GM21528 (cell line): ENCODE measurements around the gene HSD17B12.

ENCODE experiments used
- ATAC-seq: cut with Tn5 transposase; IDR thresholded peaks from one replicate; pipeline ENCODE4 v1.9.1; 2021; ENCODE audit warnings: mild to moderate bottlenecking, moderate library complexity; ENCODE audit not compliant: unreplicated experiment, low FRiP score

HSD17B12 gene

DNA sequence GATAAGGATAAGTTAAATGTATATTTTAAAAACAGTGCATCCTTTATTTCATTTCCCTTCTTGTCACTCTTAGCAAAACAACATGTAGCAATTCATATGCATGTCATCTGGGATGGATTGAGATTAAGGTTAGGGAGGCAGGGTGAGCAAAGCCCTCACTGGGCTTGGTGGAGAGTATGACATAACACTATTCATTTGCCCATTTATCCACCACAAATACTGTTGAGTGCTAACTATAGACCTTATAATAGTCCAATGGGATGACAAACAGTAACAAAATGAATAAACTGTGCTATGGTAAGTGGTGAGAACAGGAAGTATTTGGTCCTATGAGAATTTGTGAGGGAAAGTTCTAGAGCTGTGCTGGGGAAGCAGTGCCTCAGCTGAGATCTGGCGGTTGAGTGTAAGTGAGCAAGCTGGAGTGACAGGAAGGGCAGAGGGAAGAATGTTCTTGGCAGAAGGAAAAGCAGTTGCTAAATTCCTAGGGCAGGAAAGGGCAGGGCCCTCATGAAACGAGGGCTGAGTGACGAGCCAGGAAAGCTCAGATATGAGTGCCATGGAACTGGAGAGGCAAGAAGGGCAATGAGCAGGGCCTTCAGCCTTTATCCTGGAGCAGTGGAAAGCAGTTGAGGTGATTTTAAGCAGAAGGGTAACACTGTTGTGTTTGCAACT is 6.7 kb downstream of the HSD17B12 start:
- no peak for ATAC-seq

DNA sequence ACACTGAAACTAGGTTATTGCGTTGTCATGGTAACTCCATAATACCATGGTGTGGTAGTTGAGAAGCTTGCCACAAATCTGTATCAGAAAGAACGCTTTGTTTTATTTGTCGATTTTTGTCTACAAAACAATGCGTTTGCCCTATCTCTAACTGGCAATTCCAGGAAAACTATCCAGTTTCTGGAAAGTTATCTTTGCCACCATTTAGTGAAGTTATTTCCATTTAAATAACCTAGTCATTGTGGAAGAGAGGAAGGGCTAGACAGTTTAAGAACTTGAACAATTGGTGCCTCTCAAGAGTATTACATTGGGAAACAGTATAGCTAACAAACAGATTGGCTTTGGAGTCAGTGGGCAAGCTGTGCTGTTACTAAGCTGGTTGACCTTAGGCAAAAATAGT is 7.9 kb downstream of the HSD17B12 start:
- ATAC-seq: no peak

DNA sequence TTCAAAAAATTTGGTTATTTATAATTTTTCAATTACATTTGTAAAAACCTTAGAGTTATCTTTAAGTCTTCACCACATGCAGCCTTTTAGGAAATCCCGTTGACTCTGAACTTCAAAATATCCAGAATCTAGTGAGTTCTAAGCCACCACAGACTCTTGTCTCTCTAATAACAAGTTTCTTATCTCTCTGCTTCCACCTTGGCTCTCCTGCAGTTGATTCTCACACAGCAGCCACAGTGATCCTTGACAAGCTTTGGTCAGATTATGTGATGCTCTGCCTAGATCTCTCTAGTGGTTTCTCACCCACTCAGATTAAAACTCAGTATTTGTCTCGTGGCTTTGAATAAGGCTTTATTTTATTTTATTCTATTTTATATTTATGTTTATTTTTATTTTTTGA is 8.6 kb downstream of the HSD17B12 start:
- no peak for ATAC-seq

DNA sequence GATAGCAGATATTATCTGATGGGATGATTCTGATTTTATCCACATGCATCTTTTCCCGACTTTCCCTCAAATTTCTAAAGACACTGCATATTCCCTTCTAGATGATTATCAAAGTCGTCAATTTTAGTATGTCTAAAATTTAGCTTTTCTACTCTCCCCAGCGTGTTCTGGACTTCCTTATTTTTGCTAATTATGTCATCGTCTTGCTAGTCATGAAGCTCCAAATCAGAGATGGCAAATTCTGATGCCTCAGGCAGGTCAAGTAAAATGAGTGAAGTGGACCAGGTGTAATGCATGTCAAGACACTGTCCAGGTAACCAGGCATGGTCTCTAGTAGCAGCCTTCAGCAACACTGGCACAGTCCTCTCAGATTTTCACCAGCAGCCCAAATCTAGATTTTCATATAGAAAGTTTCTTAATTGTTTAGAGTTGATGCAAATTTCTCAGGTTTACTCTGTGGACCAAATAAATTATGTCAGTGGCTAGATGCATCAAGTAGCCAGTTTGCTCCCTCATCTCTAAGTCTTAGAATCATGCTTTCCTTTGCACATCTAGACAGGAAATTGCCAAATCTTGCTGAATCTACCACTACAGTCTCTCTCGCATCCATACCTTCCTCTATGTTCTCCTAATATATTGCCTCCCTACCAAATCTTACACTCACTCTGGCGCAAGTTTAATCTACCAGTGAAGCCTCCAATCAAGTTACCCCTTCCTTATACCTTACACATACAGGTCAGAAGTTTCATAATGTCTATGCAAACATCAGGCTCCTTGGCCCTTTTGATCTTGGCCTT is 10.6 kb downstream of the HSD17B12 start:
- ATAC-seq: no peak

GRCh38 chr11:43691806-43692205 is 11.3 kb downstream of the HSD17B12 start:
- no peak for ATAC-seq

GRCh38 chr11:43693069-43693468 is 12.5 kb downstream of the HSD17B12 start:
- no peak for ATAC-seq

GRCh38 chr11:43693731-43694130 is 13.2 kb downstream of the HSD17B12 start:
- ATAC-seq: no peak

DNA sequence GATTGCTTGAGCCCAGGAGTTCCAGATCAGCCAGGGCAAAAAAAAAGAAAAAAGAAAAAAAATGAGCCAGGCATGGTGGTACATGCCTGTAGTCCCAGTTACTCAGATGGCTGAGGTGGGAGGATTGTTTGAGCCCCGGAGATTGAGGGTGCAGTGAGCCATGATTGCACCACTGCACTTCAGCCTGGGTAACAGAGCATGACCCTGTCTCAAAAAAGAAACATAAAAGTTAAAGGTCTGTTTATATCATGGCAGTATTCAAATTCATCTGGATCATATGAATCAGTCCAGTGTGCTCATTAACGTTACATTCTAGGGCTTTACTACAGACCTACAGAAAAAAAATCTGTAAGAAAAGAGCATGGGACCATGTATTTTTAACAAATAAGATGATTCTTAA is 13.9 kb downstream of the HSD17B12 start:
- ATAC-seq: peak; percentile 61

GRCh38 chr11:43697679-43698078 is 17.1 kb downstream of the HSD17B12 start:
- no peak for ATAC-seq

GRCh38 chr11:43699870-43700269 is 19.3 kb downstream of the HSD17B12 start:
- ATAC-seq: no peak

GRCh38 chr11:43706631-43707030 is 26.1 kb downstream of the HSD17B12 start:
- no peak for ATAC-seq

DNA sequence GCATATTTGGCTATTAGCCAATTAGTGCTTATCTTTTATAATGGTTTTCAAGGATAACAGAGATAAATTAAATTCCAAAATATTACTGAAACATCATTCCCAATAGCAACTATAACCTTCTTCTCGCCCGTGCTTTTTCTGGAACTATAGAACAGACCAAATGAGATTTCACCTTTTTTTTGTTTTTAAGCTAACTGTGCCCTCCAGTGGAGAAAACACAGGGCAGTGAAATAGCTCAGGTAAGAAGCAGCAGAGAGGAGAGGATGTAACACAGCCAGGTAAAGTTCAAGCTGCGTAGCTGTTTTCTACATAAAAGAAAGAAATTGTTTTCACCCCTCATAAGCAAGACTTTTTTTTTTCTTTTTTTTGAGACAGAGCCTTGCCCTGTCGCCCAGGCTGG is 28.2 kb downstream of the HSD17B12 start:
- no peak for ATAC-seq

- no peak for ATAC-seq
These were observed 29.2 kb downstream of the HSD17B12 start for GRCh38 chr11:43709689-43710088.

DNA sequence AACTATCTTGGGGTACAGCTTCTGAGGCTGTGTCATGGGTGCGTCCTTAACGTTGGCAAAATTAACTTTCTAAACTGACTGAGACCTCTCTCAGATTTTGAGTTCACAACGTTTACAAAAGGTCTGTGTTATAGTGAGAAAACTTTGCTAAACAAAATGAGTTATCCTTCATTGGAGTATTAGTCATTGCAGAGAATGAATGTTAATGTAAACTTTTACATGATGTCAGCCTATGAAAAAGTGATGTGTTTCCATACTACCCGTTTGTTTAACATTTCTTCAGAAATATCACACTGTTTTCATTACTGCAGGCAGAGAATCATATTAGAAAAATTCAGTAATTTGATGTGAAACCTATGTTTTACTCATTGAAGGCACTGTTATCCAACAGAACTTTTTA is 32.1 kb downstream of the HSD17B12 start:
- ATAC-seq: no peak

- no peak for ATAC-seq
These were observed 37.8 kb downstream of the HSD17B12 start for GRCh38 chr11:43718373-43718772.

DNA sequence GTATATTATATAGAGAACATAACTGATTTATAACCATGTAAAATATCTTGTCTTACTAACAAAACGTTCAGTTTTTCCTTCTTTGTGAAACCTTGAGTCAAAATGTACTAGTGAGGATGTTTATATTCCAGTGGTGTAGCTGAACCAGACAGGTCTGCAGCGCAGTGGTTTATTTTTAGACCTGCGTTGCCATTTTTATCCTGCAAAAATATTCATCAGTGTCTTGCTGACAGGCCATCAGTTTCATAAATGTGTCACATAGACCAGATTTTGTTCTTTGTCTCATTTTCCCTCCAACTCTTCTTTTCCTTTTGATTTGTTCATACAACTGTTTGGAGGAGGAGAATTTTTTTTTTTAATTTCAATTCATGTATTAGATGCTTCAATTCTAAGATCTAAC is 43.1 kb downstream of the HSD17B12 start:
- ATAC-seq: no peak

GRCh38 chr11:43732225-43732624 is 51.7 kb downstream of the HSD17B12 start:
- ATAC-seq: no peak

GRCh38 chr11:43734256-43734655 is 53.7 kb downstream of the HSD17B12 start:
- ATAC-seq: no peak

DNA sequence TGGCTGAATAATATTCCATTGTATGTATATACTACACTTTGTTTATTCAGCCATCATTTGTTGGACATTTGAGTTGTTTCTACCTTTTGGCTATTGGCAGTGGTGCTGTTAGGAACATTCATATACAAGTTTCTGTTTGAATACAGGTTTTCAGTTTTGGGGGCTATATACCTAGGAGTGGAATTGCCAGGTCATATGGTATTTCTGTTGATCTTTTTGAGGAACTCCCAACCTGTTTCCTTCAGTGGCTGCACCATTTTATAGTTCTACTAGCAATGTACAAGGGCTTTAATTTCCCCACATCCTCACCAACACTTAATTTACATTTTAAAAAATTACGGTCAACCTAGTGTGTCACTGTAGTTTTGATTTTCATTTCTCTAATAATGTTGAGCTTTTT is 54.6 kb downstream of the HSD17B12 start:
- ATAC-seq: no peak

DNA sequence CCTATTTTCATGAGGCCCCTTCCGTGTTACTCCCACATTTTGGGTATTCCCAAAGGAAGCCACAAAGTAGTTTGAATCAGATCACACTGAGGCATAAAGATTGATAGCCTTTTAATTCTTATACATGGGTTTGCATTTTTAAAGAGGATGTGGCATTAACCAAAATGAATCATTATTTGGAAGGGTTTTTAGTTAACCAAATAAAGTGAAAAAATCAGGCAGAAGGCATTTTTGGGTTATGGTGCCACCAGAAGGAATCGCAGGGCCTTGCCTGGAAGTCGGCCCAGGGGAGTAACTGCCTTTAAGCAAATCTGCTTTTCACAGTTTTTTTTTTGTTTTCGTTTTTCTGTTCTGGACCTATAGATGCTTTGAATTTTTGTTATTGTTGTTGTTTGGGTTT is 55.4 kb downstream of the HSD17B12 start:
- no peak for ATAC-seq

DNA sequence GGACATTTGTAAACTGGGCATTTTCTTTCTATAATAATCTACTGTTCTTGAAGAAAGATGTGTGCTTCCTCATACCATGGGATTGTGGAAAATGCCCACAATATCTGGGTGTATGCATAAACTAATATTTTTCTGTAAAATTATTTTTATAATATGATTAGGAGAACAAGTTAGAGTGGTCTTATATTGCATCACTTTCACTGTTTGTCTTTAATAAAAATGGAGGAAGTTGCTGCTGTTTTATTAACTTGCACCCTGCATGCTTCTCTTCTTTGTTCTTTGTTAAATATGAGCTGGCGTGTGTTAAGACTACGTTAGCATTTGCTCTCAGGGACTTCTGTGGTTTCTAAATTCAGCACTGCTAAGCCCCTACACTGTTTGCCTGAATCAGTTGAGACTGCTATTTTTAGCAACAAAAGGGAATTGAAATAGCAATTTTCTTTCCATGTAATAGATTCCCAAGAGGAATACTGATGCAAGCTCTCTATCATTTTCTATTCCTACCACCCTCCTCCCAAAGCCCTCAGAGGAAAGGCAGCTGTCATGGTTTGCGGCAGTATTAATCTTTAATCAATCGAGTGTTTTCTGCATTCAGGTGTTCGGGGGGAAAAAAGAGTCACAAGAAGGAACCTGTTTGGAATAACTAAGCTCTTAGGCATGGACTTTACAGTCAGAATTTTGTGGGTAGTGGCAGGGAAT is 56.1 kb downstream of the HSD17B12 start:
- no peak for ATAC-seq

DNA sequence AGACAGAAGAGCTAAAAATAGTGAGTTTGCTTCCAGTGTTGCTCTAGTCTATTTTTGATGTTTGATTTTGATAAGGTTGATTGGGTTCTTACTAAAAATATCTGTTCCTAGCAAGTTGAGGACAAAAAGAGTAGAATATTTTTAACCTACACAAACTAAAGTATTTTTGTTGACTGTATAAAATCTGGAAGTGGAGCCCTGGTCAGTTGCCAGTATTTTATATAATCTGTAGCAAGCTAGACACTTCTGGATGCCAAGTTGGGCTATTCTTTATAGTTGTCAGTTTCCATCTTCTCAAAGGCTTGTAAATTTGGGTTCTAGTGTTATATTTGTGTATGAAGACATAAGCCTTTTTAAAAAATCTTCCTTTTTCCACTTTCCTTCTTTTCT is 56.7 kb downstream of the HSD17B12 start:
- ATAC-seq: no peak
